ENCODE data around the gene SLC8A1.

Gene SLC8A1

GRCh38 chr2:40455661-40456060 lies 3.8 kb upstream of the SLC8A1 start:
- TF ChIP-seq FOXP2 (optimal IDR thresholded peaks at IDR 0.05; ENCODE audit: control extremely low read depth, extremely low read length, insufficient read depth), result no peak
- TF ChIP-seq POLR2AphosphoS5 (IDR thresholded peaks at IDR 0.05; ENCODE audit: borderline replicate concordance, low read depth, low read length), result no peak
- no peak for TF ChIP-seq EZH2 (IDR thresholded peaks at IDR 0.05)
- no peaks in the 10 kb centered on the region for H3K36me3 ChIP-seq (ENCODE audit: insufficient read depth, low read length)
- no peak for DNase-seq (ENCODE audit: low read depth, low spot score)
- H3K9ac ChIP-seq (ENCODE audit: insufficient read length), result no peak overlapping the region
- no peak overlapping the region for H3K27ac ChIP-seq
- no peak overlapping the region for H3K4me3 ChIP-seq
- H3K9me3 ChIP-seq (ENCODE audit: low read depth, low read length), result no peaks in the 10 kb centered on the region

GRCh38 chr2:40454321-40454720 lies 2.4 kb upstream of the SLC8A1 start:
- no peak overlapping the region for H3K27ac ChIP-seq
- no peak for TF ChIP-seq FOXP2 (optimal IDR thresholded peaks at IDR 0.05; ENCODE audit: control extremely low read depth, extremely low read length, insufficient read depth)
- no peak for TF ChIP-seq POLR2AphosphoS5 (IDR thresholded peaks at IDR 0.05; ENCODE audit: borderline replicate concordance, low read depth, low read length)
- no peak for TF ChIP-seq EZH2 (IDR thresholded peaks at IDR 0.05)
- no peak overlapping the region for H3K4me3 ChIP-seq
- H3K9me3 ChIP-seq (ENCODE audit: low read depth, low read length), result no peaks in the 10 kb centered on the region
- H3K36me3 ChIP-seq (ENCODE audit: insufficient read depth, low read length), result no peaks in the 10 kb centered on the region
- no peak for DNase-seq (ENCODE audit: low read depth, low spot score)
- H3K9ac ChIP-seq (ENCODE audit: insufficient read length), result no peak overlapping the region

GRCh38 chr2:40452786-40453185 lies 896 bp upstream of the SLC8A1 start:
- DNase-seq (ENCODE audit: low read depth, low spot score), result no peak
- no peak overlapping the region for H3K4me3 ChIP-seq
- TF ChIP-seq FOXP2 (optimal IDR thresholded peaks at IDR 0.05; ENCODE audit: control extremely low read depth, extremely low read length, insufficient read depth), result no peak
- no peak for TF ChIP-seq EZH2 (IDR thresholded peaks at IDR 0.05)
- TF ChIP-seq POLR2AphosphoS5 (IDR thresholded peaks at IDR 0.05; ENCODE audit: borderline replicate concordance, low read depth, low read length), result no peak

GRCh38 chr2:40450796-40451430 lies 977 bp downstream of the SLC8A1 start:
- Histone ChIP-seq H3K9me3 (ENCODE audit: low read depth, low read length) (no peaks in the 10 kb centered on the region), H3K36me3 (ENCODE audit: insufficient read depth, low read length) (no peaks in the 10 kb centered on the region), H3K27ac (no peak overlapping the region), H3K4me3 (no peak overlapping the region), H3K9ac (ENCODE audit: insufficient read length) (no peak overlapping the region)
- no peak for DNase-seq (ENCODE audit: low read depth, low spot score)
- TF ChIP-seq POLR2AphosphoS5 (IDR thresholded peaks at IDR 0.05; ENCODE audit: borderline replicate concordance, low read depth, low read length), result no peak
- TF ChIP-seq EZH2 (IDR thresholded peaks at IDR 0.05), result no peak
- no peak for TF ChIP-seq FOXP2 (optimal IDR thresholded peaks at IDR 0.05; ENCODE audit: control extremely low read depth, extremely low read length, insufficient read depth)

More at GRCh38 chr2:40452786-40453185, 896 bp upstream of the SLC8A1 start:
- H3K36me3 ChIP-seq (ENCODE audit: insufficient read depth, low read length), result no peaks in the 10 kb centered on the region
- no peaks in the 10 kb centered on the region for H3K9me3 ChIP-seq (ENCODE audit: low read depth, low read length)
- no peak overlapping the region for H3K9ac ChIP-seq (ENCODE audit: insufficient read length)
- H3K27ac ChIP-seq, result no peak overlapping the region

GRCh38 chr2:40450066-40450795 lies 1.7 kb downstream of the SLC8A1 start:
- H3K9ac ChIP-seq (ENCODE audit: insufficient read length), result no peak overlapping the region
- no peaks in the 10 kb centered on the region for H3K36me3 ChIP-seq (ENCODE audit: insufficient read depth, low read length)
- H3K27ac ChIP-seq, result no peak overlapping the region
- no peaks in the 10 kb centered on the region for H3K9me3 ChIP-seq (ENCODE audit: low read depth, low read length)
- H3K4me3 ChIP-seq, result no peak overlapping the region
- TF ChIP-seq FOXP2 (optimal IDR thresholded peaks at IDR 0.05; ENCODE audit: control extremely low read depth, extremely low read length, insufficient read depth), result no peak
- no peak for TF ChIP-seq POLR2AphosphoS5 (IDR thresholded peaks at IDR 0.05; ENCODE audit: borderline replicate concordance, low read depth, low read length)
- no peak for TF ChIP-seq EZH2 (IDR thresholded peaks at IDR 0.05)
- DNase-seq (ENCODE audit: low read depth, low spot score), result no peak

GRCh38 chr2:40448476-40449079 lies 3.3 kb downstream of the SLC8A1 start:
- Histone ChIP-seq H3K9me3 (ENCODE audit: low read depth, low read length) (no peaks in the 10 kb centered on the region), H3K27ac (no peak overlapping the region), H3K4me3 (no peak overlapping the region), H3K36me3 (ENCODE audit: insufficient read depth, low read length) (no peaks in the 10 kb centered on the region), H3K9ac (ENCODE audit: insufficient read length) (no peak overlapping the region)
- no peak for DNase-seq (ENCODE audit: low read depth, low spot score)
- TF ChIP-seq FOXP2 (optimal IDR thresholded peaks at IDR 0.05; ENCODE audit: control extremely low read depth, extremely low read length, insufficient read depth) (no peak), POLR2AphosphoS5 (IDR thresholded peaks at IDR 0.05; ENCODE audit: borderline replicate concordance, low read depth, low read length) (no peak), EZH2 (IDR thresholded peaks at IDR 0.05) (no peak)

- no peaks in the 10 kb centered on the region for H3K36me3 ChIP-seq (ENCODE audit: insufficient read depth, low read length)
- H3K27ac ChIP-seq, result no peak overlapping the region
- no peak for TF ChIP-seq EZH2 (IDR thresholded peaks at IDR 0.05)
- no peak for TF ChIP-seq POLR2AphosphoS5 (IDR thresholded peaks at IDR 0.05; ENCODE audit: borderline replicate concordance, low read depth, low read length)
- no peak for TF ChIP-seq FOXP2 (optimal IDR thresholded peaks at IDR 0.05; ENCODE audit: control extremely low read depth, extremely low read length, insufficient read depth)
- H3K9me3 ChIP-seq (ENCODE audit: low read depth, low read length), result no peaks in the 10 kb centered on the region
- no peak overlapping the region for H3K4me3 ChIP-seq
- DNase-seq (ENCODE audit: low read depth, low spot score), result no peak
- H3K9ac ChIP-seq (ENCODE audit: insufficient read length), result no peak overlapping the region
Observed at GRCh38 chr2:40445467-40445866, 6.4 kb downstream of the SLC8A1 start.

GRCh38 chr2:40440835-40441234 lies 11.1 kb downstream of the SLC8A1 start:
- Histone ChIP-seq H3K36me3 (ENCODE audit: insufficient read depth, low read length) (no peaks in the 10 kb centered on the region), H3K4me3 (no peak overlapping the region), H3K9me3 (ENCODE audit: low read depth, low read length) (no peaks in the 10 kb centered on the region), H3K27ac (no peak overlapping the region), H3K9ac (ENCODE audit: insufficient read length) (no peak overlapping the region)
- TF ChIP-seq EZH2 (IDR thresholded peaks at IDR 0.05) (no peak), POLR2AphosphoS5 (IDR thresholded peaks at IDR 0.05; ENCODE audit: borderline replicate concordance, low read depth, low read length) (no peak), FOXP2 (optimal IDR thresholded peaks at IDR 0.05; ENCODE audit: control extremely low read depth, extremely low read length, insufficient read depth) (no peak)
- no peak for DNase-seq (ENCODE audit: low read depth, low spot score)
